RWPE1 (cell line): ENCODE results near the gene KHK.

Experiments used
- CTCF ChIA-PET: fragments of 350-600 bp; sonication (Branson Sonifier 250); formaldehyde crosslinking; extraction: SDS; loops from one replicate; lab custom pipeline; 2021; lab: Yijun Ruan, JAX
- POLR2A ChIA-PET: fragments of 400-600 bp; formaldehyde crosslinking; extraction: SDS; loops from one replicate; lab custom pipeline; 2020; ENCODE audit warnings: antibody characterized with exemption; ENCODE audit not compliant: low non-redundant PET; lab: Yijun Ruan, JAX
- DNase-seq: peaks from one replicate; pipeline ENCODE4 v3.0.0; 2012; ENCODE audit warnings: low spot score
- H3K27ac ChIP-seq: fragments of 450-650 bp; 2 replicates; pipeline ENCODE4 v1.5.1; 2017
- TF ChIP-seq, protein P1 (sequence below): fragments of 450-650 bp; conservative IDR thresholded peaks from 2 replicates; pipeline ENCODE4 v1.5.1; 2017; ENCODE audit warnings: low read depth, mild to moderate bottlenecking

KHK gene

DNA sequence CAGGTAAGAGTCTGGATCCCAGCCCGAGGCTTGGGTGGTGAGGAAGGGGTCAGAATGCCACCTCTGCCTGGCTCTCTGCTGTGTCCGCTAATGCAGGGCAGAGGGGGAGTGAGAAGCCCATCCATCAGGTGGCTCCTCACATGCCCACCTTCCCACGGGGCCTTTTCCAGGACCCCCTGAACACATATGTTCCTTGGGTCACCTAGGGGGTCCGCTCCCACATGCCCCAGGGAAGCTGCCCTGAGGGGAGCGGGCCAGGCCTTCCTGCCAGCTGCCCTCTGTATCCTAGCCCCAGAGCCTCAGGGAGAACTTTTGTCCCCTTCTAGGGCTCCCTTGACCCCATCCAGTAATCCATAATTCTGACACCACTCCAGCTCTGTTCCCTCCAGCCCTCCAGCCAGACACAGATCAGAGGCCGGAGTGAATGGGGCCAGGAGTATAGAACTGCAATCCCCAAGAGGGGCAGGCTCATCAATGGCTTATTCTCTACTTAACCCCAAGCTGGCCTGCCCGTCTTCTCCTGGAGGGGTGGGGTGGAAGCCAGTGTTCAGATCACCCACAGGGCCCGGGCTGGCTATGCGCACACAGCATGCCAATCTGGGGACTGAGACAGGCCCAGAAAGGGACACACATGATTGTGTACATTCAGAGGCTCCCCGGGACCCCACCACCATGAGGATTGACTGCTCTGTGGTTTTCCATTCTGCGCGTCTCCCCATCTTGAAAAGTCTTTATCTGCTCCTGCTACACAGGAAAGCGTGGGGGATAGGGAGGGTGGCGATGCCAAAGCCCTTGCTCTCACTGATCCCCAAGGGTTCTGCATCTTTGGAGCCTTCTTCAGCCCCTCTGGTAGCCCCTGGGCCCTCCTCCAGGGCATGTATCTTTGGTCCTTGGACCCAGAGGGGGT lies 7.1 kb upstream of the KHK start:
- 0 out of 2 replicates have a peak overlapping the region, but pooled peaks have one; percentile 83 for H3K27ac ChIP-seq
- TF ChIP-seq, protein P1, sequence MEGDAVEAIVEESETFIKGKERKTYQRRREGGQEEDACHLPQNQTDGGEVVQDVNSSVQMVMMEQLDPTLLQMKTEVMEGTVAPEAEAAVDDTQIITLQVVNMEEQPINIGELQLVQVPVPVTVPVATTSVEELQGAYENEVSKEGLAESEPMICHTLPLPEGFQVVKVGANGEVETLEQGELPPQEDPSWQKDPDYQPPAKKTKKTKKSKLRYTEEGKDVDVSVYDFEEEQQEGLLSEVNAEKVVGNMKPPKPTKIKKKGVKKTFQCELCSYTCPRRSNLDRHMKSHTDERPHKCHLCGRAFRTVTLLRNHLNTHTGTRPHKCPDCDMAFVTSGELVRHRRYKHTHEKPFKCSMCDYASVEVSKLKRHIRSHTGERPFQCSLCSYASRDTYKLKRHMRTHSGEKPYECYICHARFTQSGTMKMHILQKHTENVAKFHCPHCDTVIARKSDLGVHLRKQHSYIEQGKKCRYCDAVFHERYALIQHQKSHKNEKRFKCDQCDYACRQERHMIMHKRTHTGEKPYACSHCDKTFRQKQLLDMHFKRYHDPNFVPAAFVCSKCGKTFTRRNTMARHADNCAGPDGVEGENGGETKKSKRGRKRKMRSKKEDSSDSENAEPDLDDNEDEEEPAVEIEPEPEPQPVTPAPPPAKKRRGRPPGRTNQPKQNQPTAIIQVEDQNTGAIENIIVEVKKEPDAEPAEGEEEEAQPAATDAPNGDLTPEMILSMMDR: no peak
- ChIA-PET POLR2A (no interaction called here), CTCF (interaction anchor here (0.6 to 1.1 kb wide), 2 partner anchors 118 to 252 kb away, joined by 3 to 4 read pairs; no protein-coding TSS in a partner anchor)
- no peak for DNase-seq

DNA sequence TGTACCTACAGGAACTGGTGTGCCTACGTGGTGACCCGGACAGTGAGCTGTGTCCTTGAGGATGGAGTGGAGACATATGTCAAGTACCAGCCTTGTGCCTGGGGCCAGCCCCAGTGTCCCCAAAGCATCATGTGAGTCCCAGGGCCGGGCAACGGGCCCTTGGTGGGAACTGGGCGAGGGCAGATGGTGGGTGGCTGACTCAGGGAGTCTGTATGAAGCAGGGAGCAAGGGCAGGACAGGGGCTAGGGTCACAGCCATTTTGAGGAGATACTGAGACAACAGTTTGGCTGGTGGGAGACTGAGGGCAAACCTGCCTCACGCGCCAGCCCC lies 6.5 kb upstream of the KHK start:
- H3K27ac ChIP-seq: peak overlapping the region; percentile 83; the same call in 1 of the 2 replicates
- DNase-seq: no peak
- CTCF ChIA-PET: interaction anchor here (1.3 kb wide), 1 partner anchor 234 kb away, joined by 5 read pairs; no protein-coding TSS in a partner anchor
- TF ChIP-seq, protein P1: no peak
- POLR2A ChIA-PET: no interaction called here

DNA sequence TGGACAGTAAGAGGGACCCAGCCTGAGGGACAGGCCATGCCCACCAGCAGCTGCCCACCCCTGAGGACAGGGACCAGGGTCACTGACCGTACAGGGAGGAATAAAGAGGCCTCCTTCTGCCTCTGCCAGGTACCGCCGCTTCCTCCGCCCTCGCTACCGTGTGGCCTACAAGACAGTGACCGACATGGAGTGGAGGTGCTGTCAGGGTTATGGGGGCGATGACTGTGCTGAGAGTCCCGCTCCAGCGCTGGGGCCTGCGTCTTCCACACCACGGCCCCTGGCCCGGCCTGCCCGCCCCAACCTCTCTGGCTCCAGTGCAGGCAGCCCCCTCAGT lies 6.0 kb upstream of the KHK start:
- CTCF ChIA-PET: interaction anchor here (1.3 to 1.5 kb wide), 2 partner anchors 8 to 234 kb away, joined by 3 to 5 read pairs; no protein-coding TSS in a partner anchor
- POLR2A ChIA-PET: no interaction called here
- H3K27ac ChIP-seq: peak overlapping the region; percentile 83
- DNase-seq: no peak
- TF ChIP-seq, protein P1: no peak

DNA sequence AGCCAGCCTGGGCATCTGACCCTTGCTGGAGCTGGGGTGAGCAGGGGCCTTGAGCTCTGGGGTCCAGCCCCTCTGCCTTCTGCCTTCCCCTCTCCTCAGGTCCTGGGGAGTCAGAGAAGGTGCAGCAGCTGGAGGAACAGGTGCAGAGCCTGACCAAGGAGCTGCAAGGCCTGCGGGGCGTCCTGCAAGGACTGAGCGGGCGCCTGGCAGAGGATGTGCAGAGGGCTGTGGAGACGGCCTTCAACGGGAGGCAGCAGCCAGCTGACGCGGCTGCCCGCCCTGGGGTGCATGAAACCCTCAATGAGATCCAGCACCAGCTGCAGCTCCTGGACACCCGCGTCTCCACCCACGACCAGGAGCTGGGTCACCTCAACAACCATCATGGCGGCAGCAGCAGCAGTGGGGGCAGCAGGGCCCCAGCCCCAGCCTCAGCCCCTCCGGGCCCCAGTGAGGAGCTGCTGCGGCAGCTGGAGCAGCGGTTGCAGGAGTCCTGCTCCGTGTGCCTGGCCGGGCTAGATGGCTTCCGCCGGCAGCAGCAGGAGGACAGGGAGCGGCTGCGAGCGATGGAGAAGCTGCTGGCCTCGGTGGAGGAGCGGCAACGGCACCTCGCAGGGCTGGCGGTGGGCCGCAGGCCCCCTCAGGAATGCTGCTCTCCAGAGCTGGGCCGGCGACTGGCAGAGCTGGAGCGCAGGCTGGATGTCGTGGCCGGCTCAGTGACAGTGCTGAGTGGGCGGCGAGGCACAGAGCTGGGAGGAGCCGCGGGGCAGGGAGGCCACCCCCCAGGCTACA lies 4.4 kb upstream of the KHK start:
- ChIA-PET CTCF (interaction anchor here (0.6 to 1.5 kb wide), 3 partner anchors 9 to 67 kb away, joined by 3 to 6 read pairs (median 4); no protein-coding TSS in a partner anchor), POLR2A (interaction anchor here (0.6 kb wide), 2 partner anchors 19 to 76 kb away, joined by 3 read pairs; no protein-coding TSS in a partner anchor)
- no peak for DNase-seq
- H3K27ac ChIP-seq: peak overlapping the region; percentile 83
- TF ChIP-seq, protein P1: no peak

DNA sequence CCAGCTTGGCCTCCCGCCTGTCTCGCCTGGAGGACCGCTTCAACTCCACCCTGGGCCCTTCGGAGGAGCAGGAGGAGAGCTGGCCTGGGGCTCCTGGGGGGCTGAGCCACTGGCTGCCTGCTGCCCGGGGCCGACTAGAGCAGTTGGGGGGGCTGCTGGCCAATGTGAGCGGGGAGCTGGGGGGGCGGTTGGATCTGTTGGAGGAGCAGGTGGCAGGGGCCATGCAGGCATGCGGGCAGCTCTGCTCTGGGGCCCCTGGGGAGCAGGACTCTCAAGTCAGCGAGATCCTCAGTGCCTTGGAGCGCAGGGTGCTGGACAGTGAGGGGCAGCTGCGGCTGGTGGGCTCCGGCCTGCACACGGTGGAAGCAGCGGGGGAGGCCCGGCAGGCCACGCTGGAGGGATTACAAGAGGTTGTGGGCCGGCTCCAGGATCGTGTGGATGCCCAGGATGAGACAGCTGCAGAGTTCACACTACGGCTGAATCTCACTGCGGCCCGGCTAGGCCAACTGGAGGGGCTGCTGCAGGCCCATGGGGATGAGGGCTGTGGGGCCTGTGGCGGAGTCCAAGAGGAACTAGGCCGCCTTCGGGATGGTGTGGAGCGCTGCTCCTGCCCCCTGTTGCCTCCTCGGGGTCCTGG lies 3.7 kb upstream of the KHK start:
- ChIA-PET CTCF (interaction anchor here (1.0 to 1.3 kb wide), 2 partner anchors 32 to 123 kb away, joined by 4 to 6 read pairs; no protein-coding TSS in a partner anchor), POLR2A (interaction anchor here (0.6 to 0.7 kb wide), 3 partner anchors 13 to 75 kb away, joined by 3 read pairs; no protein-coding TSS in a partner anchor)
- DNase-seq: no peak
- TF ChIP-seq, protein P1: no peak
- peak overlapping the region; percentile 83 for H3K27ac ChIP-seq
